Cardiac muscle cell (in vitro differentiated cells and primary cell): ENCODE measurements around the gene TNS2. TPM values are rescaled to one million over a fixed set of nuclear protein-coding genes. Genes with fewer than 3 reads are reported as not detected.

Experiments
- DNase-seq, 2 donors: peaks; one replicate each; pipeline versions ENCODE4 v3.0.0 to v3.0.0-alpha.2; 2010 to 2017; ENCODE audit warnings: low read depth in 1 of 2, low spot score in 1 of 2
- H3K27ac ChIP-seq: fragments of 200-600 bp; sonication (generic); 2 replicates; pipeline ENCODE4 v1.5.1; 2016
- H3K27me3 ChIP-seq: fragments of 200-600 bp; sonication (generic); 2 replicates; pipeline ENCODE4 v1.6.0; 2016; ENCODE audit warnings: control low read depth
- H3K36me3 ChIP-seq: fragments of 200-600 bp; sonication (generic); 2 replicates; pipeline ENCODE4 v1.5.1; 2016; ENCODE audit warnings: control low read depth
- H3K4me1 ChIP-seq: fragments of 200-600 bp; sonication (generic); 2 replicates; pipeline ENCODE4 v1.8.1; 2017; ENCODE audit warnings: low read depth, mild to moderate bottlenecking, mixed run types
- H3K4me3 ChIP-seq: fragments of 200-600 bp; sonication (generic); 2 replicates; pipeline ENCODE4 v1.5.1; 2016; ENCODE audit warnings: mild to moderate bottlenecking
- H3K9me3 ChIP-seq: fragments of 200-600 bp; sonication (generic); 2 replicates; pipeline ENCODE4 v1.5.1; 2017; ENCODE audit warnings: low read depth, mild to moderate bottlenecking, control low read depth
- CTCF ChIP-seq: IDR thresholded peaks from 2 replicates; pipeline ENCODE4 v1.5.1; 2012; ENCODE audit warnings: low read depth, mild to moderate bottlenecking, low read length
- polyA plus RNA-seq: library from polyadenylated mRNA; unstranded; fragments of >200 nt; fragmentation: Nextera tagmentation; extraction: Ambion mirVana; gene quantifications from 2 replicates; pipeline ENCODE4 v1.2.1, GENCODE V29; 2016
- total RNA-seq: library from RNA; depleted of rRNA; stranded (reverse); fragments of >200 nt; gene quantifications from 2 replicates; pipeline ENCODE4 v1.2.3, GENCODE V29; 2016

Gene TNS2
- total and polyA plus RNA-seq, 2 experiments from 2014 or later: 4.5 to 5.1 TPM

GRCh38 chr12:53039851-53040250 is 10.0 kb upstream of the TNS2 start:
- no peaks in the 10 kb centered on the region for H3K4me1 ChIP-seq
- H3K27me3 ChIP-seq: no peaks in the 10 kb centered on the region
- DNase-seq: no peak
- no peak overlapping the region for H3K27ac ChIP-seq
- peaks cover 44% of the 10 kb centered on the region for H3K36me3 ChIP-seq
- no peaks in the 10 kb centered on the region for H3K9me3 ChIP-seq
- TF ChIP-seq CTCF: no peak
- no peak overlapping the region for H3K4me3 ChIP-seq

GRCh38 chr12:53042607-53043454 is 7.0 kb upstream of the TNS2 start:
- no peaks in the 10 kb centered on the region for H3K9me3 ChIP-seq
- H3K4me1 ChIP-seq: peaks cover 3% of the 10 kb centered on the region
- no peak overlapping the region for H3K4me3 ChIP-seq
- TF ChIP-seq CTCF: no peak
- peaks cover 22% of the 10 kb centered on the region for H3K36me3 ChIP-seq
- no peaks in the 10 kb centered on the region for H3K27me3 ChIP-seq
- peak overlapping the region; percentile 58 for H3K27ac ChIP-seq
- DNase-seq: no peak

DNA sequence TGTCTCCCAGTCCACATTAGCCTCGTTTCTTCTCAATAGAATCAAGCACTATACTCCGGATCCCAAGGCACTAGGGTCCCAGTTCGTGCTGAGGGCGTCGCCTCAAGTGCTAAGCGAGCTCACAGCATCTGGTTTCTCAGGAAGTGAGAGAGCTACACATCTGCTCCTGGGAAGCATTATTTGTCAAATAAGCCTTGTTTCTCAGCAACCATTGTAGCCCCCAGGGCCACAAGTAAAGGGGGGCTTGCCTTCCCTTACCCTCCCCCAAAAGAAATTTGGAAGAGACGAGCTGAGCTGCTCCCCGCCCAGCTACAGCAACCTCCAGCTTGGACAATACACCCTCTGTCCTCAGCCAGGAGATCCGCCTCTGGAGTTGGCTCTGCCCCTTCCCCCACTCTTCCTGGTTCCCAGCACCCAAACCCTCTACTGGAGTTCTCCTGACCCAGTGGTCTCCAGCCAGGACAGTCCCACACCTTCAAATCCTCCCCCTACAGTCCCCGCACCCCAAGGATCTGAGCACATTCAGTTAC is 5.7 kb upstream of the TNS2 start:
- Histone ChIP-seq H3K4me1 (peaks cover 14% of the 10 kb centered on the region), H3K4me3 (no peak overlapping the region)
- no peak for TF ChIP-seq CTCF

DNA sequence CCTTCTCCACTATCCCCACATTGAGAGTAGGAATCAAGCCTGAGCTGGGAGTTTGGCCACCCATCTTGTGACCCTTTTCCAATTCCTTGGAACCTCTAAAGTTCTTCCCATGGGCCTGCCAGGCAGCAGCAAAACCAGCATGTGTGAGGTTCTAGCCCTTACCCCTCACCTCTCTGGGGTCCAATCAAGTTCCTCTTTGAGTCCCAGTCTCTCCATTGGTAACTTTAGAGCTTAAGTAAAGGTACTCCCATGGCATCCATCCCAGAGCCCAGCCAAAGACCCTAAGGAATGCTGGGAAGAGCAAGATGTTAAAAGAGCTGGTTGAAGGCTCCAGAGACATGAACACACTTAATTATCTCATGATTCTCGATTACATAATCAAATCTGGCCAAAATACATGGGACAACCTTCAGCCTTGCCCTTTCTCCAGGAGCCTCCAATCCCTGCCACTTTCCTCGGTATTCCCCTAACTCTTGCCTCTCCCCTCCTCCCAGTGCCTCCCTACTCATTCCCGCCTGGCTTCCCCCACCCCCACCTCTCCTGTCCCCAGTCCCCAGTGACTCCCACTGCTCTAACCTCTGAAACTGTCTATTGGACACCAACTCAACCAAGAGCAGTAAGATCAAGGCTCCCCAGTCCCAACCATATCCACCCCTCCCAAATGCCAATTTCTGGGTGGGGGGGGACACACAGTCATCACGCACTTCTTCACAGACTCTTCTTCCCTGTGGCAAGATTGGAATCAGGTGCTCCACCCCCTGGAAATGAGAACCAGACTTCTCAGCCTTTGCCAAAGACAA is 4.8 kb upstream of the TNS2 start:
- Histone ChIP-seq H3K27ac (no peak overlapping the region), H3K4me3 (no peak overlapping the region), H3K36me3 (no peaks in the 10 kb centered on the region), H3K9me3 (no peaks in the 10 kb centered on the region), H3K4me1 (peaks cover 24% of the 10 kb centered on the region), H3K27me3 (no peaks in the 10 kb centered on the region)
- DNase-seq: no peak
- TF ChIP-seq CTCF: no peak

More for the DNA sequence above, 5.7 kb upstream of the TNS2 start:
- Histone ChIP-seq H3K36me3 (peaks cover 9% of the 10 kb centered on the region), H3K27ac (no peak overlapping the region), H3K27me3 (no peaks in the 10 kb centered on the region), H3K9me3 (no peaks in the 10 kb centered on the region)
- peak in 1 of 2 donors; percentile 47 for DNase-seq

DNA sequence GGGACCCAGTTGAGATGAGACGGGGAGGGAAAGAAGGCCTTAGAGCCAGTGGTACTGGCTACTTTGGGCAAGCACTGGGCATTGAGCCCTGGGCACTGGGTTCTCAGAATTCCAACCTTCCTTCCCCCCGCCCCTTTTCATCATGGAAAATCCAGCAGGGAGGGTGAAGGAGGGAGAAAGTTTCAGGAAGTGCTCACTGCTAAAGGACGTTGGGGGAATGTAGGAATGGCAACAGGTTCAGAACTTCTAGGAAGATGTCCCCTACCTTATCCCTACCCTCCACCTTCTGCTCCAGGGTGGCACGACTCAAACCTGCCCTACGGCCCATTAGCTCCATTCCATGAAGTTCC is 4.2 kb upstream of the TNS2 start:
- H3K4me1 ChIP-seq: peaks cover 25% of the 10 kb centered on the region
- H3K27ac ChIP-seq: no peak overlapping the region
- H3K36me3 ChIP-seq: no peaks in the 10 kb centered on the region
- no peaks in the 10 kb centered on the region for H3K27me3 ChIP-seq
- no peak overlapping the region for H3K4me3 ChIP-seq
- no peak for TF ChIP-seq CTCF
- H3K9me3 ChIP-seq: no peaks in the 10 kb centered on the region
- peak in 1 of 2 donors; percentile 43 for DNase-seq
